NCI-H2196 (cell line): Measurements from ENCODE around the gene NUDT16L1.

Experiments used
- DNase-seq: peaks from one replicate; lab custom pipeline; 2025; ENCODE audit not compliant: unreplicated experiment; lab: John Stamatoyannopoulos, UW

NUDT16L1 gene

GRCh38 chr16:4663777-4664465 is 29.4 kb upstream of the NUDT16L1 start:
- no peak for DNase-seq

- no peak for DNase-seq
These were observed 28.6 kb upstream of the NUDT16L1 start for GRCh38 chr16:4664538-4665418.

GRCh38 chr16:4666537-4667202 is 26.7 kb upstream of the NUDT16L1 start:
- no peak for DNase-seq

- no peak for DNase-seq
These were observed 26.0 kb upstream of the NUDT16L1 start for GRCh38 chr16:4667203-4667963.

GRCh38 chr16:4668313-4668960 is 24.9 kb upstream of the NUDT16L1 start:
- DNase-seq: no peak

- no peak for DNase-seq
These were observed 19.8 kb upstream of the NUDT16L1 start for GRCh38 chr16:4673387-4674046.

GRCh38 chr16:4674926-4675530 is 18.3 kb upstream of the NUDT16L1 start:
- DNase-seq: no peak

GRCh38 chr16:4675864-4676786 is 17.2 kb upstream of the NUDT16L1 start:
- DNase-seq: no peak

- no peak for DNase-seq
These were observed 16.5 kb upstream of the NUDT16L1 start for GRCh38 chr16:4676831-4677230.

GRCh38 chr16:4677390-4677789 is 16.0 kb upstream of the NUDT16L1 start:
- no peak for DNase-seq

GRCh38 chr16:4677994-4678393 is 15.4 kb upstream of the NUDT16L1 start:
- DNase-seq: no peak

GRCh38 chr16:4678596-4678995 is 14.8 kb upstream of the NUDT16L1 start:
- DNase-seq: no peak

GRCh38 chr16:4679156-4679849 is 14.1 kb upstream of the NUDT16L1 start:
- DNase-seq: peak; percentile 17

GRCh38 chr16:4679850-4680636 is 13.3 kb upstream of the NUDT16L1 start:
- no peak for DNase-seq

- DNase-seq: no peak
These were observed 12.5 kb upstream of the NUDT16L1 start for GRCh38 chr16:4680673-4681470.

GRCh38 chr16:4681471-4682083 is 11.8 kb upstream of the NUDT16L1 start:
- no peak for DNase-seq
